ENCODE measurements around the gene KPTN.

DNA sequence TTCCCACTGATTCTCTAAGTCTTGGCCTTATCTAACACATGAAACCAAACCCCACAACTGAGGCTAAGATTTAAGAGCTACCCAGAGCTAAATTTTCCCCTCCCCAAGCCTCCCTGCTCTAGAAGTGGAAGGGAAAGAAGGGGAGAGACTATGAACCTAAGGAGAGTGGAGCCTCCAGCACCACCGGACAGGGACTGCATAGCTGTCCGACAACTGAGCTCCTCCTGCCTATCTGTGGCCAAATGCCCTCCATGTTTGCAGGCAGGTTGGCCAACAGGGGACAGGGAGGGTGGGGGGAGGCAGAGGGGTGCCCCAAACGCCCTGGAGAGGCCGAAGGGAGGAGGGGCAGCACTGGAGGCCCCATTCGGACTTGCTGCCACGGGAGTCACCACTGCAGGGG is 36.8 kb upstream of the KPTN start:
- TF ChIP-seq, protein P1, sequence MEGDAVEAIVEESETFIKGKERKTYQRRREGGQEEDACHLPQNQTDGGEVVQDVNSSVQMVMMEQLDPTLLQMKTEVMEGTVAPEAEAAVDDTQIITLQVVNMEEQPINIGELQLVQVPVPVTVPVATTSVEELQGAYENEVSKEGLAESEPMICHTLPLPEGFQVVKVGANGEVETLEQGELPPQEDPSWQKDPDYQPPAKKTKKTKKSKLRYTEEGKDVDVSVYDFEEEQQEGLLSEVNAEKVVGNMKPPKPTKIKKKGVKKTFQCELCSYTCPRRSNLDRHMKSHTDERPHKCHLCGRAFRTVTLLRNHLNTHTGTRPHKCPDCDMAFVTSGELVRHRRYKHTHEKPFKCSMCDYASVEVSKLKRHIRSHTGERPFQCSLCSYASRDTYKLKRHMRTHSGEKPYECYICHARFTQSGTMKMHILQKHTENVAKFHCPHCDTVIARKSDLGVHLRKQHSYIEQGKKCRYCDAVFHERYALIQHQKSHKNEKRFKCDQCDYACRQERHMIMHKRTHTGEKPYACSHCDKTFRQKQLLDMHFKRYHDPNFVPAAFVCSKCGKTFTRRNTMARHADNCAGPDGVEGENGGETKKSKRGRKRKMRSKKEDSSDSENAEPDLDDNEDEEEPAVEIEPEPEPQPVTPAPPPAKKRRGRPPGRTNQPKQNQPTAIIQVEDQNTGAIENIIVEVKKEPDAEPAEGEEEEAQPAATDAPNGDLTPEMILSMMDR (IDR thresholded peaks at IDR 0.05), result no peak
- no peak for TF ChIP-seq EZH2 (IDR thresholded peaks at IDR 0.05; ENCODE audit: borderline replicate concordance, insufficient read depth, low read depth, low read length, poor library complexity, severe bottlenecking)
